ENCODE measurements around the gene DHDDS.

The DHDDS gene

DNA sequence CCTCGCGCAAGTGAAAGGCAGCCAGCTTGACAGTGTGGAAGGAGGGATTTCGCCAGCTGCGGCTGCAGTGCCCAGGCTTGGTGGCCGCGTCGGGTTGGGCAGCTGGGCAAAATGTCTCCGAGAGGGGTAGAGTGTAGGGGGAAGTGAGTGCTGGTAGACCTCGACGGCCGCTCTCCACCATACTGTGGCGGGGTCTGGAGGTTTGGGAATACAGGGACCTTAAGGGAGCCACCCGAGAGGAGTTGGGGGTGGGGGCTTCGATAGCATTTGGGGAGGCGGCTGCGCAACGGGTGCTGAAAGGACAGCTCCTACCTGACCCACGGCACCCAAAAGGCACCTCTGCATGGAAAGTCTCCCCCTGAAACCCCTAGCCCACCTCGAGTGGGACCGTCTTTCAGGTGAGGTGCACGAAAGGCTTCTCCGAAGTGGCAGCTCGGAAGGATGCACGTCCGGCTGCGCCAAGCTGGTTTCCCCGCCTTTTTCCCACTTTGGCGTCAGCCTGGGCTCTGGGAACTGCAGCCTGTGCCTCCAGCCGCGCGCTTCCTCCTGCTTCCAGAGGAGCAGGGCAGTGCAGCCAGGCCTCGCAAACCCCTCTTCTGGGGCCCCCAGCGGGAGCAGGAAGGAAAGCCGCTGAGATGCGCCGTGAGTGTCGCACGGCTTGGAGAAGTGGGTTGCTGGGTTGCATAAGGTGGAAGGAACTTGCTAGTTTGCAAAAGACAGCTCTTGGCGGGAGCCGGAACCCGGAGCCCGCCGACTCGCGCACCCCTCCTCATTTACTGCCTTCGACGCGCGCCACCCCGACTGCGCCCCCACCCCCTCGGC lies 39.6 kb downstream of the DHDDS start (continued):
- TF ChIP-seq, protein P1, sequence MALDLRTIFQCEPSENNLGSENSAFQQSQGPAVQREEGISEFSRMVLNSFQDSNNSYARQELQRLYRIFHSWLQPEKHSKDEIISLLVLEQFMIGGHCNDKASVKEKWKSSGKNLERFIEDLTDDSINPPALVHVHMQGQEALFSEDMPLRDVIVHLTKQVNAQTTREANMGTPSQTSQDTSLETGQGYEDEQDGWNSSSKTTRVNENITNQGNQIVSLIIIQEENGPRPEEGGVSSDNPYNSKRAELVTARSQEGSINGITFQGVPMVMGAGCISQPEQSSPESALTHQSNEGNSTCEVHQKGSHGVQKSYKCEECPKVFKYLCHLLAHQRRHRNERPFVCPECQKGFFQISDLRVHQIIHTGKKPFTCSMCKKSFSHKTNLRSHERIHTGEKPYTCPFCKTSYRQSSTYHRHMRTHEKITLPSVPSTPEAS (tag by site-specific recombination; IDR thresholded peaks at IDR 0.05): no peak
- TF ChIP-seq ZNF76 (tag by site-specific recombination; IDR thresholded peaks at IDR 0.05; ENCODE audit: borderline replicate concordance, low read depth) (0 out of 2 replicates have a peak, but pooled peaks have one; percentile 43), ZNF239 (tag by site-specific recombination; IDR thresholded peaks at IDR 0.05) (no peak), ZNF114 (tag by site-specific recombination; IDR thresholded peaks at IDR 0.05) (no peak), ZXDB (tag by site-specific recombination; IDR thresholded peaks at IDR 0.05) (peak; percentile 38), KLF8 (tag by site-specific recombination; IDR thresholded peaks at IDR 0.05) (no peak), ZNF404 (tag by site-specific recombination; IDR thresholded peaks at IDR 0.05) (no peak), ZNF202 (tag by site-specific recombination; IDR thresholded peaks at IDR 0.05; ENCODE audit: borderline replicate concordance) (no peak), ZNF23 (tag by site-specific recombination; IDR thresholded peaks at IDR 0.05; ENCODE audit: borderline replicate concordance) (no peak), ZNF214 (tag by site-specific recombination; IDR thresholded peaks at IDR 0.05; ENCODE audit: borderline replicate concordance) (no peak), ZNF548 (tag by site-specific recombination; IDR thresholded peaks at IDR 0.05) (no peak), ZBTB7A (tag by site-specific recombination; IDR thresholded peaks at IDR 0.05; ENCODE audit: low read depth) (0 out of 2 replicates have a peak, but pooled peaks have one; percentile 44), MEIS1 (CRISPR knock-in tag; IDR thresholded peaks at IDR 0.05; ENCODE audit: borderline replicate concordance) (no peak), ZNF596 (tag by site-specific recombination; IDR thresholded peaks at IDR 0.05) (no peak), ZNF473 (tag by site-specific recombination; IDR thresholded peaks at IDR 0.05) (no peak), ZNF221 (tag by site-specific recombination; IDR thresholded peaks at IDR 0.05; ENCODE audit: borderline replicate concordance) (no peak)
- TF ChIP-seq, protein P2, sequence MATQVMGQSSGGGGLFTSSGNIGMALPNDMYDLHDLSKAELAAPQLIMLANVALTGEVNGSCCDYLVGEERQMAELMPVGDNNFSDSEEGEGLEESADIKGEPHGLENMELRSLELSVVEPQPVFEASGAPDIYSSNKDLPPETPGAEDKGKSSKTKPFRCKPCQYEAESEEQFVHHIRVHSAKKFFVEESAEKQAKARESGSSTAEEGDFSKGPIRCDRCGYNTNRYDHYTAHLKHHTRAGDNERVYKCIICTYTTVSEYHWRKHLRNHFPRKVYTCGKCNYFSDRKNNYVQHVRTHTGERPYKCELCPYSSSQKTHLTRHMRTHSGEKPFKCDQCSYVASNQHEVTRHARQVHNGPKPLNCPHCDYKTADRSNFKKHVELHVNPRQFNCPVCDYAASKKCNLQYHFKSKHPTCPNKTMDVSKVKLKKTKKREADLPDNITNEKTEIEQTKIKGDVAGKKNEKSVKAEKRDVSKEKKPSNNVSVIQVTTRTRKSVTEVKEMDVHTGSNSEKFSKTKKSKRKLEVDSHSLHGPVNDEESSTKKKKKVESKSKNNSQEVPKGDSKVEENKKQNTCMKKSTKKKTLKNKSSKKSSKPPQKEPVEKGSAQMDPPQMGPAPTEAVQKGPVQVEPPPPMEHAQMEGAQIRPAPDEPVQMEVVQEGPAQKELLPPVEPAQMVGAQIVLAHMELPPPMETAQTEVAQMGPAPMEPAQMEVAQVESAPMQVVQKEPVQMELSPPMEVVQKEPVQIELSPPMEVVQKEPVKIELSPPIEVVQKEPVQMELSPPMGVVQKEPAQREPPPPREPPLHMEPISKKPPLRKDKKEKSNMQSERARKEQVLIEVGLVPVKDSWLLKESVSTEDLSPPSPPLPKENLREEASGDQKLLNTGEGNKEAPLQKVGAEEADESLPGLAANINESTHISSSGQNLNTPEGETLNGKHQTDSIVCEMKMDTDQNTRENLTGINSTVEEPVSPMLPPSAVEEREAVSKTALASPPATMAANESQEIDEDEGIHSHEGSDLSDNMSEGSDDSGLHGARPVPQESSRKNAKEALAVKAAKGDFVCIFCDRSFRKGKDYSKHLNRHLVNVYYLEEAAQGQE (tag by site-specific recombination; IDR thresholded peaks at IDR 0.05): peak; percentile 94
- TF ChIP-seq, protein P3, sequence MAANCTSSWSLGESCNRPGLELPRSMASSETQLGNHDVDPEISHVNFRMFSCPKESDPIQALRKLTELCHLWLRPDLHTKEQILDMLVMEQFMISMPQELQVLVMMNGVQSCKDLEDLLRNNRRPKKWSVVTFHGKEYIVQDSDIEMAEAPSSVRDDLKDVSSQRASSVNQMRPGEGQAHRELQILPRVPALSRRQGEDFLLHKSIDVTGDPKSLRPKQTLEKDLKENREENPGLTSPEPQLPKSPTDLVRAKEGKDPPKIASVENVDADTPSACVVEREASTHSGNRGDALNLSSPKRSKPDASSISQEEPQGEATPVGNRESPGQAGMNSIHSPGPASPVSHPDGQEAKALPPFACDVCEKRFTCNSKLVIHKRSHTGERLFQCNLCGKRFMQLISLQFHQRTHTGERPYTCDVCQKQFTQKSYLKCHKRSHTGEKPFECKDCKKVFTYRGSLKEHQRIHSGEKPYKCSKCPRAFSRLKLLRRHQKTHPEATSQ (tag by site-specific recombination; IDR thresholded peaks at IDR 0.05): no peak
- TF ChIP-seq, protein P4, sequence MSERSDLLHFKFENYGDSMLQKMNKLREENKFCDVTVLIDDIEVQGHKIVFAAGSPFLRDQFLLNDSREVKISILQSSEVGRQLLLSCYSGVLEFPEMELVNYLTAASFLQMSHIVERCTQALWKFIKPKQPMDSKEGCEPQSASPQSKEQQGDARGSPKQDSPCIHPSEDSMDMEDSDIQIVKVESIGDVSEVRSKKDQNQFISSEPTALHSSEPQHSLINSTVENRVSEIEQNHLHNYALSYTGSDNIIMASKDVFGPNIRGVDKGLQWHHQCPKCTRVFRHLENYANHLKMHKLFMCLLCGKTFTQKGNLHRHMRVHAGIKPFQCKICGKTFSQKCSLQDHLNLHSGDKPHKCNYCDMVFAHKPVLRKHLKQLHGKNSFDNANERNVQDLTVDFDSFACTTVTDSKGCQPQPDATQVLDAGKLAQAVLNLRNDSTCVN (tag by site-specific recombination; optimal IDR thresholded peaks at IDR 0.05): peak; percentile 90
- TF ChIP-seq, protein P5, sequence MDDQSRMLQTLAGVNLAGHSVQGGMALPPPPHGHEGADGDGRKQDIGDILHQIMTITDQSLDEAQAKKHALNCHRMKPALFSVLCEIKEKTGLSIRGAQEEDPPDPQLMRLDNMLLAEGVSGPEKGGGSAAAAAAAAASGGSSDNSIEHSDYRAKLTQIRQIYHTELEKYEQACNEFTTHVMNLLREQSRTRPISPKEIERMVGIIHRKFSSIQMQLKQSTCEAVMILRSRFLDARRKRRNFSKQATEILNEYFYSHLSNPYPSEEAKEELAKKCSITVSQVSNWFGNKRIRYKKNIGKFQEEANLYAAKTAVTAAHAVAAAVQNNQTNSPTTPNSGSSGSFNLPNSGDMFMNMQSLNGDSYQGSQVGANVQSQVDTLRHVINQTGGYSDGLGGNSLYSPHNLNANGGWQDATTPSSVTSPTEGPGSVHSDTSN (CRISPR knock-in tag; IDR thresholded peaks at IDR 0.05): no peak
- TF ChIP-seq, protein P6, sequence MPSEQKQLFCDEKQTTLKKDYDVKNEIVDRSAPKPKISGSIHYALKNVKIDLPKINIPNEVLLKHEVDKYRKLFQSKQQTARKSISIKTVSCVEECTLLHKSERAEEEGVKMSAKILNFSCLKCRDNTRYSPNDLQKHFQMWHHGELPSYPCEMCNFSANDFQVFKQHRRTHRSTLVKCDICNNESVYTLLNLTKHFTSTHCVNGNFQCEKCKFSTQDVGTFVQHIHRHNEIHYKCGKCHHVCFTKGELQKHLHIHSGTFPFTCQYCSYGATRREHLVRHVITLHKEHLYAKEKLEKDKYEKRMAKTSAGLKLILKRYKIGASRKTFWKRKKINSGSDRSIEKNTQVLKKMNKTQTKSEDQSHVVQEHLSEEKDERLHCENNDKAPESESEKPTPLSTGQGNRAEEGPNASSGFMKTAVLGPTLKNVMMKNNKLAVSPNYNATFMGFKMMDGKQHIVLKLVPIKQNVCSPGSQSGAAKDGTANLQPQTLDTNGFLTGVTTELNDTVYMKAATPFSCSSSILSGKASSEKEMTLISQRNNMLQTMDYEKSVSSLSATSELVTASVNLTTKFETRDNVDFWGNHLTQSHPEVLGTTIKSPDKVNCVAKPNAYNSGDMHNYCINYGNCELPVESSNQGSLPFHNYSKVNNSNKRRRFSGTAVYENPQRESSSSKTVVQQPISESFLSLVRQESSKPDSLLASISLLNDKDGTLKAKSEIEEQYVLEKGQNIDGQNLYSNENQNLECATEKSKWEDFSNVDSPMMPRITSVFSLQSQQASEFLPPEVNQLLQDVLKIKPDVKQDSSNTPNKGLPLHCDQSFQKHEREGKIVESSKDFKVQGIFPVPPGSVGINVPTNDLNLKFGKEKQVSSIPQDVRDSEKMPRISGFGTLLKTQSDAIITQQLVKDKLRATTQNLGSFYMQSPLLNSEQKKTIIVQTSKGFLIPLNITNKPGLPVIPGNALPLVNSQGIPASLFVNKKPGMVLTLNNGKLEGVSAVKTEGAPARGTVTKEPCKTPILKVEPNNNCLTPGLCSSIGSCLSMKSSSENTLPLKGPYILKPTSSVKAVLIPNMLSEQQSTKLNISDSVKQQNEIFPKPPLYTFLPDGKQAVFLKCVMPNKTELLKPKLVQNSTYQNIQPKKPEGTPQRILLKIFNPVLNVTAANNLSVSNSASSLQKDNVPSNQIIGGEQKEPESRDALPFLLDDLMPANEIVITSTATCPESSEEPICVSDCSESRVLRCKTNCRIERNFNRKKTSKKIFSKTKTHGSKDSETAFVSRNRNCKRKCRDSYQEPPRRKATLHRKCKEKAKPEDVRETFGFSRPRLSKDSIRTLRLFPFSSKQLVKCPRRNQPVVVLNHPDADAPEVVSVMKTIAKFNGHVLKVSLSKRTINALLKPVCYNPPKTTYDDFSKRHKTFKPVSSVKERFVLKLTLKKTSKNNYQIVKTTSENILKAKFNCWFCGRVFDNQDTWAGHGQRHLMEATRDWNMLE (tag by site-specific recombination; conservative IDR thresholded peaks at IDR 0.05; ENCODE audit: low read depth): no peak
- TF ChIP-seq, protein P7, sequence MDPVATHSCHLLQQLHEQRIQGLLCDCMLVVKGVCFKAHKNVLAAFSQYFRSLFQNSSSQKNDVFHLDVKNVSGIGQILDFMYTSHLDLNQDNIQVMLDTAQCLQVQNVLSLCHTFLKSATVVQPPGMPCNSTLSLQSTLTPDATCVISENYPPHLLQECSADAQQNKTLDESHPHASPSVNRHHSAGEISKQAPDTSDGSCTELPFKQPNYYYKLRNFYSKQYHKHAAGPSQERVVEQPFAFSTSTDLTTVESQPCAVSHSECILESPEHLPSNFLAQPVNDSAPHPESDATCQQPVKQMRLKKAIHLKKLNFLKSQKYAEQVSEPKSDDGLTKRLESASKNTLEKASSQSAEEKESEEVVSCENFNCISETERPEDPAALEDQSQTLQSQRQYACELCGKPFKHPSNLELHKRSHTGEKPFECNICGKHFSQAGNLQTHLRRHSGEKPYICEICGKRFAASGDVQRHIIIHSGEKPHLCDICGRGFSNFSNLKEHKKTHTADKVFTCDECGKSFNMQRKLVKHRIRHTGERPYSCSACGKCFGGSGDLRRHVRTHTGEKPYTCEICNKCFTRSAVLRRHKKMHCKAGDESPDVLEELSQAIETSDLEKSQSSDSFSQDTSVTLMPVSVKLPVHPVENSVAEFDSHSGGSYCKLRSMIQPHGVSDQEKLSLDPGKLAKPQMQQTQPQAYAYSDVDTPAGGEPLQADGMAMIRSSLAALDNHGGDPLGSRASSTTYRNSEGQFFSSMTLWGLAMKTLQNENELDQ (tag by site-specific recombination; IDR thresholded peaks at IDR 0.05; ENCODE audit: low read depth): no peak

Data from HEK293 (cell line).